Mesothelial cell of epicardium (in vitro differentiated cells): ENCODE measurements around the gene SMAD6. TPM values are rescaled to one million over a fixed set of nuclear protein-coding genes. Genes with fewer than 3 reads are reported as not detected.

Source experiments
- DNase-seq, 2 experiments: peaks; one replicate each; pipeline ENCODE4 v3.0.0; 2021; ENCODE audit warnings: low spot score in 2 of 2; ENCODE audit not compliant: unreplicated experiment in 2 of 2
- H3K27ac Mint-ChIP-seq: 2 replicates; pipeline ENCODE4 v1.8.0; 2021; ENCODE audit warnings: mixed read lengths
- H3K27me3 Mint-ChIP-seq: 2 replicates; pipeline ENCODE4 v1.8.0; 2021; ENCODE audit warnings: low read depth, mixed read lengths
- H3K36me3 Mint-ChIP-seq: 2 replicates; pipeline ENCODE4 v1.8.0; 2021; ENCODE audit warnings: mixed read lengths
- H3K4me1 Mint-ChIP-seq: 2 replicates; pipeline ENCODE4 v1.8.0; 2021; ENCODE audit warnings: mixed read lengths
- H3K4me3 Mint-ChIP-seq: 2 replicates; pipeline ENCODE4 v1.8.0; 2021; ENCODE audit warnings: mild to moderate bottlenecking, moderate library complexity, mixed read lengths
- H3K9me3 Mint-ChIP-seq: 2 replicates; pipeline ENCODE4 v1.8.0; 2021; ENCODE audit warnings: mixed read lengths
- CTCF ChIP-seq: fragments of 200-600 bp; sonication (generic); IDR thresholded peaks from one replicate; pipeline ENCODE4 v1.5.0; 2021; ENCODE audit warnings: antibody characterized with exemption; ENCODE audit not compliant: unreplicated experiment
- total RNA-seq: library from RNA; stranded (reverse); gene quantifications from 3 replicates; pipeline ENCODE4 v1.2.1, GENCODE V29; 2021

SMAD6 gene
- total RNA-seq, 1 donor from 2014 or later: 176 TPM

- H3K9me3 Mint-ChIP-seq: no peaks in the 10 kb centered on the region
- no peak for TF ChIP-seq CTCF
- peak overlapping the region; percentile 96 for H3K27ac Mint-ChIP-seq
- peaks cover 85% of the 10 kb centered on the region for H3K4me1 Mint-ChIP-seq
- H3K36me3 Mint-ChIP-seq: peaks cover 2% of the 10 kb centered on the region
- no peak for DNase-seq
- no peak overlapping the region for H3K4me3 Mint-ChIP-seq
- no peaks in the 10 kb centered on the region for H3K27me3 Mint-ChIP-seq
Measured at GRCh38 chr15:66772604-66773128, 70.6 kb downstream of the SMAD6 start.

DNA sequence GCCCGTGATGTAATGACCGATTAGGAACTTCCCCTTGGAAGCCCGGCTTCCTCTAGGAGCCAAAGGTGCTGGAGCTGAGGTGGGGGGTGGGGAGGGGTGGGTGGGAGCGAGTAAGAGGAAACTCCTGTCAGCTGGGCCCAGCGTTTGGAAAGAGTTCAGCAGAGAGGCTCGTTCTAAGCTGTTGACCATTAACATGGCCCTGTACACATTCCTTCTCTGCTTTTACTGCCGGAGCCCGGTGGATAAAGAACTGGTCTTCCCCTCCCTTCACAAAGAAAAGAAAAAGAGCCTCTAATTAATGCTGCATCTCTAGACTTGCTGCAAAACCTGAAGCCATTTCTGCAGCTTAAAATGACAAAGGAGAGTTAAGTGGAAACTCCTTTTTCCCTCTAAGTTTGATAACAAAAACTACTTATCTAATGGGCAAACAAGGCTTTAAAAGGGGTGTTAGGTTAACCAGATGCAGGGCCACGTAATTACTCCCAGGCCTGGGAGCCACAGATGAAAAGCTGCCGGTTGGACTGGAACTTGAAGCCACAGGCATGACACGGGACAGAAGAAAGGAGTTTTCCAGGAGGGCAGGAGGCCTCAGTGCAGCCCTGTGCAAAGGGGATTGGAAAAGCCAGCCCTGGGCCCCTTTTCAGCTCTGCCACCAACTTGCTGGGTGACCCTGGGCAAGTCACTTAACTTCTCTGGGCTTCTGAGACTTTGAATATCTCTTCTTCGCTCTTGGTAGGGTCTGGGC, 71.3 kb downstream of the SMAD6 start:
- no peaks in the 10 kb centered on the region for H3K27me3 Mint-ChIP-seq
- H3K36me3 Mint-ChIP-seq: peaks cover 2% of the 10 kb centered on the region
- no peaks in the 10 kb centered on the region for H3K9me3 Mint-ChIP-seq
- no peak for TF ChIP-seq CTCF
- peak overlapping the region; percentile 17 for H3K4me3 Mint-ChIP-seq
- no peak for DNase-seq
- H3K4me1 Mint-ChIP-seq: peaks cover 90% of the 10 kb centered on the region
- H3K27ac Mint-ChIP-seq: peak overlapping the region; percentile 96

GRCh38 chr15:66774001-66774814, 72.2 kb downstream of the SMAD6 start:
- H3K4me3 Mint-ChIP-seq: no peak overlapping the region
- peak overlapping the region; percentile 96 for H3K27ac Mint-ChIP-seq
- TF ChIP-seq CTCF: peak; percentile 96
- peaks cover 2% of the 10 kb centered on the region for H3K36me3 Mint-ChIP-seq
- DNase-seq: peak; percentile 75 to 91
- peaks cover 91% of the 10 kb centered on the region for H3K4me1 Mint-ChIP-seq
- H3K27me3 Mint-ChIP-seq: no peaks in the 10 kb centered on the region
- no peaks in the 10 kb centered on the region for H3K9me3 Mint-ChIP-seq

GRCh38 chr15:66775127-66776105, 73.4 kb downstream of the SMAD6 start:
- peaks cover 2% of the 10 kb centered on the region for H3K36me3 Mint-ChIP-seq
- TF ChIP-seq CTCF: no peak
- H3K4me3 Mint-ChIP-seq: no peak overlapping the region
- no peaks in the 10 kb centered on the region for H3K9me3 Mint-ChIP-seq
- DNase-seq: no peak
- H3K27me3 Mint-ChIP-seq: no peaks in the 10 kb centered on the region
- H3K27ac Mint-ChIP-seq: peak overlapping the region; percentile 96
- H3K4me1 Mint-ChIP-seq: peaks cover 96% of the 10 kb centered on the region

- TF ChIP-seq CTCF: no peak
Measured at GRCh38 chr15:66777054-66777453, 75.0 kb downstream of the SMAD6 start.

More at GRCh38 chr15:66777054-66777453, 75.0 kb downstream of the SMAD6 start:
- DNase-seq: no peak
- Mint-ChIP-seq H3K4me1 (peaks cover 87% of the 10 kb centered on the region), H3K27me3 (no peaks in the 10 kb centered on the region), H3K27ac (peak overlapping the region; percentile 96), H3K4me3 (no peak overlapping the region), H3K9me3 (no peaks in the 10 kb centered on the region), H3K36me3 (peaks cover 4% of the 10 kb centered on the region)
